Gastrocnemius medialis (tissue), 4 donors: Measurements from ENCODE around the gene PIGR. TPM values are rescaled to one million over a fixed set of nuclear protein-coding genes. Genes with fewer than 3 reads are reported as not detected.
"Not testable (repeated sequence)": the region's sequence is repeated elsewhere in the genome, so short reads cannot be mapped to it uniquely, and the experiment has no call there.

Experiments used
- ATAC-seq, 2 donors: fragments of 150-250 bp; one replicate each; pipeline ENCODE4 v1.9.1; 2016
- DNase-seq, 2 donors: peaks; one replicate each; pipeline ENCODE4 v3.0.0-alpha.2; 2019
- H3K27ac ChIP-seq, 4 donors: fragments of 200-600 bp; sonication (generic); 1 replicate in 1 of 4; 2 replicates in 3 of 4; pipeline ENCODE4 v1.5.1; 2016 to 2018; ENCODE audit warnings: mild to moderate bottlenecking in 2 of 4, moderate library complexity in 1 of 4
- H3K27me3 ChIP-seq, 3 donors: fragments of 200-600 bp; sonication (generic) in 2 of 3; 1 replicate in 1 of 3; 2 replicates in 2 of 3; pipeline versions ENCODE4 v1.5.1 to v1.6.0; 2016 to 2019; ENCODE audit warnings: mild to moderate bottlenecking in 1 of 3, moderate library complexity in 1 of 3
- H3K36me3 ChIP-seq, 2 donors: fragments of 200-600 bp; sonication (generic) in 1 of 2; one replicate each; pipeline ENCODE4 v1.5.1; 2017 to 2018
- H3K4me1 ChIP-seq, 2 donors: fragments of 200-600 bp; sonication (generic) in 1 of 2; one replicate each; pipeline ENCODE4 v1.5.1; 2016 to 2017; ENCODE audit warnings: mild to moderate bottlenecking in 2 of 2
- H3K4me3 ChIP-seq, 4 donors: fragments of 200-600 bp; sonication (generic) in 3 of 4; 1 replicate in 1 of 4; 2 replicates in 3 of 4; pipeline ENCODE4 v1.5.1; 2016 to 2019; ENCODE audit warnings: mild to moderate bottlenecking in 2 of 4
- H3K9me3 ChIP-seq, 3 donors: fragments of 200-600 bp; sonication (generic) in 2 of 3; 1 replicate in 1 of 3; 2 replicates in 2 of 3; pipeline ENCODE4 v1.5.1; 2016 to 2019
- POLR2A ChIP-seq, 2 donors: fragments of 450-650 bp; IDR thresholded peaks; one replicate each; pipeline ENCODE4 v1.6.1; 2017; ENCODE audit warnings: antibody characterized with exemption in 2 of 2, mild to moderate bottlenecking in 2 of 2, moderate library complexity in 2 of 2
- in situ Hi-C, 4 donors: fragments of 200-750 bp; cut with MboI; loops; one replicate each; pipeline versions ENCODE4 v1.15.0 to v1.8.0; 2017; ENCODE audit warnings: low sequenced_read_pairs in 4 of 4
- intact Hi-C: fragments of 100-400 bp; cut with DNase I; formaldehyde crosslinking; loops from one replicate; pipeline ENCODE4 v1.15.1; 2023; ENCODE audit warnings: low total_unique reads
- total RNA-seq, 4 donors: library from RNA; depleted of rRNA; stranded (reverse); fragments of >200 nt; gene quantifications; one replicate each; pipeline versions ENCODE4 v1.1.0 to v1.2.3, GENCODE V29; 2016
- TF ChIP-seq, protein P1 (sequence below), 5 experiments: fragments of 450-650 bp in 3 of 5; fragments of 200-600 bp in 2 of 5; sonication (generic) in 2 of 5; IDR thresholded peaks in 4 of 5; conservative IDR thresholded peaks in 1 of 5; 1 replicate in 4 of 5; 2 replicates in 1 of 5; pipeline ENCODE4 v1.5.1; 2016 to 2019; ENCODE audit warnings: antibody characterized with exemption in 5 of 5, mild to moderate bottlenecking in 3 of 5, moderate library complexity in 3 of 5

PIGR gene
- total RNA-seq, 4 donors from 2014 or later = 0.10 to 28.4 (median 0.11) TPM; not detected in 1

- intact Hi-C loops = no loop called here
- no peaks in the 10 kb centered on the region for H3K27me3 ChIP-seq
- peak in 1 of 2 donors; percentile 39 for ATAC-seq
Measured at GRCh38 chr1:206925106-206925736, 21.0 kb downstream of the PIGR start.

GRCh38 chr1:206924592-206925105, 21.6 kb downstream of the PIGR start:
- no peaks in the 10 kb centered on the region for H3K27me3 ChIP-seq
- no peak overlapping the region for H3K27ac ChIP-seq
- H3K9me3 ChIP-seq = no peaks in the 10 kb centered on the region
- no peaks in the 10 kb centered on the region for H3K36me3 ChIP-seq
- ATAC-seq = no peak
- intact Hi-C loops = no loop called here
- in situ Hi-C loops = no loop called here
- H3K4me3 ChIP-seq = no peak overlapping the region
- peaks cover 0 to 4% of the 10 kb centered on the region in 2 donors for H3K4me1 ChIP-seq
- TF ChIP-seq, protein P1, sequence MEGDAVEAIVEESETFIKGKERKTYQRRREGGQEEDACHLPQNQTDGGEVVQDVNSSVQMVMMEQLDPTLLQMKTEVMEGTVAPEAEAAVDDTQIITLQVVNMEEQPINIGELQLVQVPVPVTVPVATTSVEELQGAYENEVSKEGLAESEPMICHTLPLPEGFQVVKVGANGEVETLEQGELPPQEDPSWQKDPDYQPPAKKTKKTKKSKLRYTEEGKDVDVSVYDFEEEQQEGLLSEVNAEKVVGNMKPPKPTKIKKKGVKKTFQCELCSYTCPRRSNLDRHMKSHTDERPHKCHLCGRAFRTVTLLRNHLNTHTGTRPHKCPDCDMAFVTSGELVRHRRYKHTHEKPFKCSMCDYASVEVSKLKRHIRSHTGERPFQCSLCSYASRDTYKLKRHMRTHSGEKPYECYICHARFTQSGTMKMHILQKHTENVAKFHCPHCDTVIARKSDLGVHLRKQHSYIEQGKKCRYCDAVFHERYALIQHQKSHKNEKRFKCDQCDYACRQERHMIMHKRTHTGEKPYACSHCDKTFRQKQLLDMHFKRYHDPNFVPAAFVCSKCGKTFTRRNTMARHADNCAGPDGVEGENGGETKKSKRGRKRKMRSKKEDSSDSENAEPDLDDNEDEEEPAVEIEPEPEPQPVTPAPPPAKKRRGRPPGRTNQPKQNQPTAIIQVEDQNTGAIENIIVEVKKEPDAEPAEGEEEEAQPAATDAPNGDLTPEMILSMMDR (IDR thresholded peaks at IDR 0.05 in 4 of 5, conservative IDR thresholded peaks at IDR 0.05 in 1 of 5) = no peak
- no peak for TF ChIP-seq POLR2A (IDR thresholded peaks at IDR 0.05)
- DNase-seq = no peak

More at GRCh38 chr1:206925106-206925736, 21.0 kb downstream of the PIGR start:
- Histone ChIP-seq H3K4me3 (no peak overlapping the region), H3K4me1 (peaks cover 0 to 4% of the 10 kb centered on the region in 2 donors), H3K9me3 (no peaks in the 10 kb centered on the region), H3K36me3 (no peaks in the 10 kb centered on the region), H3K27ac (no peak overlapping the region)
- in situ Hi-C loops = no loop called here
- TF ChIP-seq, protein P1 (IDR thresholded peaks at IDR 0.05 in 4 of 5, conservative IDR thresholded peaks at IDR 0.05 in 1 of 5) = no peak
- no peak for TF ChIP-seq POLR2A (IDR thresholded peaks at IDR 0.05)
- no peak for DNase-seq

GRCh38 chr1:206923961-206924557, 22.2 kb downstream of the PIGR start:
- H3K4me1 ChIP-seq, H3K27me3 ChIP-seq, H3K27ac ChIP-seq, DNase-seq, H3K36me3 ChIP-seq, H3K9me3 ChIP-seq, ATAC-seq, intact Hi-C loops, H3K4me3 ChIP-seq, in situ Hi-C loops: not testable (repeated sequence)

DNA sequence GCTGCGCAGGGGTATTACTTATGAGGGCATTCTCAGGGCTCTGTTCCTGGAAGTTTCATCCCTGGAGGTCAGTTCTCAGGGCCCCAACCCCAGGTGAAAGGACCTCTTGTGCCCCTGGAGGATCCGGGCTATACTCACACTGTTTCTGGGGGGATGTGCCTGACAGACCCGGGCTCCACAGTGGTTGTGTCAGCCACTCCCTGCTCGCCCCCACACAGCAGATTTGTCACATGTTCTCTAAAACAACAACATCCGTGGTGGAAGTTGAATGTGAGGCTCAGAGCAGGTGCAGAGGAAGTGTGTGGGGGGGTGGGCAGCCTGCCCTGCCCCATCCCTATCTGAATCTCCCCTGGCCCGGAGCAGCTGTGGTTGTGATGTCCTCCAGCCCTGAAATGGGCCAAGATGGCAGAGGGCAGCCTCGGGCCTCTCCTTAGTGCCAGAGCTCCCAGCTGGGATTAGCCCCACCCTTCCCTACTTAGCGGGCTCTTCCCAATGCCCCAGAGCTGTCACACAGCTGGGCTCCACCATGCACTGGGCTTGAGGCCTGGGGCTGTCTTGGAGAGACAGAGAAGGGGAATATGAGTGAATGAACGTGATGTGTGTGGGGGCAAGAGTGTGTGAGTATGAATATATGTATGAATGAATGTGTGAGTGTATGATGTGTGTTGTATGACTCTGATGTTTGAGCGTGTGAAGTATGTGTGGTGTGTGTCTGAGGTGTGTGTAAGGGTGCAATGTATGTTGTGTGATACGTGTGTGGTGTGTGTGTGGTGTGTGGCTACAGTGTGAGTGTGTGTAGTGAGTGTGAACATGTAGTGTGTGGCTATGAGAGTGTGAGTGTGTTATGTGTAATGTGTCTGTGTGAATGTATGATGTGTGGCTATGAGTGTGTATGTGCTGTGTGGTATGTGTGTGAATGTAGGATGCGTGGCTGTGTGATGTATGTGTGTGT, 23.0 kb downstream of the PIGR start:
- Histone ChIP-seq H3K27ac (no peak overlapping the region), H3K27me3 (no peaks in the 10 kb centered on the region), H3K4me1 (peaks cover 0 to 4% of the 10 kb centered on the region in 2 donors), H3K9me3 (no peaks in the 10 kb centered on the region), H3K4me3 (no peak overlapping the region), H3K36me3 (no peaks in the 10 kb centered on the region)
- intact Hi-C loops = no loop called here
- TF ChIP-seq, protein P1 (IDR thresholded peaks at IDR 0.05 in 4 of 5, conservative IDR thresholded peaks at IDR 0.05 in 1 of 5) = no peak
- no peak for TF ChIP-seq POLR2A (IDR thresholded peaks at IDR 0.05)
- ATAC-seq = peak in 1 of 2 donors; percentile 32
- no peak for DNase-seq
- in situ Hi-C loops = no loop called here
